WTC11 (cell line): Measurements from ENCODE around the gene CD96. TPM values are rescaled to one million over a fixed set of nuclear protein-coding genes. Genes with fewer than 3 reads are reported as not detected.

Source experiments
- IRF2 ChIP-seq: sonication (generic); formaldehyde crosslinking; IDR thresholded peaks from 2 replicates; pipeline ENCODE4 v1.8.0; 2022; ENCODE audit warnings: low read depth, missing genetic modification reagents, borderline replicate concordance
- MXD4 ChIP-seq: fragments of 250-450 bp; sonication (Bioruptor Pico); IDR thresholded peaks from 2 replicates; pipeline ENCODE4 v1.8.0; 2021; ENCODE audit warnings: mild to moderate bottlenecking, moderate library complexity, borderline replicate concordance
- SMAD4 ChIP-seq: sonication (generic); formaldehyde crosslinking; IDR thresholded peaks from 2 replicates; pipeline ENCODE4 v1.8.0; 2022; ENCODE audit warnings: mild to moderate bottlenecking, missing genetic modification reagents
- ZNF138 ChIP-seq: sonication (generic); formaldehyde crosslinking; conservative IDR thresholded peaks from 2 replicates; pipeline ENCODE4 v1.8.1; 2022; ENCODE audit warnings: mild to moderate bottlenecking, moderate library complexity, missing genetic modification reagents
- ZNF219 ChIP-seq: sonication (generic); formaldehyde crosslinking; IDR thresholded peaks from 2 replicates; pipeline ENCODE4 v1.8.0; 2023; ENCODE audit warnings: missing genetic modification reagents, mild to moderate bottlenecking, borderline replicate concordance
- ZNF263 ChIP-seq: sonication (generic); formaldehyde crosslinking; IDR thresholded peaks from 2 replicates; pipeline ENCODE4 v1.8.1; 2022; ENCODE audit warnings: low read depth, mild to moderate bottlenecking, moderate library complexity, missing genetic modification reagents
- total RNA-seq: library from RNA; stranded (reverse); gene quantifications from 3 replicates; pipeline ENCODE4 v1.2.3, GENCODE V29; 2021
- TF ChIP-seq, protein P1 (sequence below): sonication (generic); formaldehyde crosslinking; IDR thresholded peaks from 2 replicates; pipeline ENCODE4 v1.8.0; 2022; ENCODE audit warnings: mild to moderate bottlenecking, missing genetic modification reagents
- TF ChIP-seq, protein P2 (sequence below): sonication (generic); formaldehyde crosslinking; IDR thresholded peaks from 2 replicates; pipeline ENCODE4 v1.8.1; 2023; ENCODE audit warnings: mild to moderate bottlenecking, moderate library complexity, missing genetic modification reagents
- TF ChIP-seq, protein P3 (sequence below): sonication (generic); formaldehyde crosslinking; IDR thresholded peaks from 2 replicates; pipeline ENCODE4 v1.8.1; 2022; ENCODE audit warnings: missing genetic modification reagents, borderline replicate concordance
- TF ChIP-seq, protein P4 (sequence below): sonication (generic); formaldehyde crosslinking; IDR thresholded peaks from 2 replicates; pipeline ENCODE4 v1.8.0; 2023; ENCODE audit warnings: missing genetic modification reagents, mild to moderate bottlenecking, borderline replicate concordance
- TF ChIP-seq, protein P5 (sequence below): sonication (generic); formaldehyde crosslinking; IDR thresholded peaks from 2 replicates; pipeline ENCODE4 v1.8.1; 2022; ENCODE audit warnings: mild to moderate bottlenecking, moderate library complexity, missing genetic modification reagents
- TF ChIP-seq, protein P6 (sequence below): fragments of 250-450 bp; sonication (Bioruptor Pico); IDR thresholded peaks from 2 replicates; pipeline ENCODE4 v1.9.0; 2021; ENCODE audit warnings: moderate library complexity, mild to moderate bottlenecking, inconsistent platforms, borderline replicate concordance
- TF ChIP-seq, protein P7 (sequence below): sonication (generic); formaldehyde crosslinking; IDR thresholded peaks from 2 replicates; pipeline ENCODE4 v1.8.1; 2023; ENCODE audit warnings: mild to moderate bottlenecking, missing genetic modification reagents
- TF ChIP-seq, protein P8 (sequence below): sonication (generic); formaldehyde crosslinking; IDR thresholded peaks from 2 replicates; pipeline ENCODE4 v1.8.1; 2022; ENCODE audit warnings: low read depth, mild to moderate bottlenecking, moderate library complexity, missing genetic modification reagents, borderline replicate concordance
- TF ChIP-seq, protein P9 (sequence below): sonication (generic); formaldehyde crosslinking; IDR thresholded peaks from 2 replicates; pipeline ENCODE4 v1.8.1; 2023; ENCODE audit warnings: mild to moderate bottlenecking, missing genetic modification reagents

Gene CD96
- total RNA-seq, 1 experiment from 2014 or later = 0.33 TPM

DNA sequence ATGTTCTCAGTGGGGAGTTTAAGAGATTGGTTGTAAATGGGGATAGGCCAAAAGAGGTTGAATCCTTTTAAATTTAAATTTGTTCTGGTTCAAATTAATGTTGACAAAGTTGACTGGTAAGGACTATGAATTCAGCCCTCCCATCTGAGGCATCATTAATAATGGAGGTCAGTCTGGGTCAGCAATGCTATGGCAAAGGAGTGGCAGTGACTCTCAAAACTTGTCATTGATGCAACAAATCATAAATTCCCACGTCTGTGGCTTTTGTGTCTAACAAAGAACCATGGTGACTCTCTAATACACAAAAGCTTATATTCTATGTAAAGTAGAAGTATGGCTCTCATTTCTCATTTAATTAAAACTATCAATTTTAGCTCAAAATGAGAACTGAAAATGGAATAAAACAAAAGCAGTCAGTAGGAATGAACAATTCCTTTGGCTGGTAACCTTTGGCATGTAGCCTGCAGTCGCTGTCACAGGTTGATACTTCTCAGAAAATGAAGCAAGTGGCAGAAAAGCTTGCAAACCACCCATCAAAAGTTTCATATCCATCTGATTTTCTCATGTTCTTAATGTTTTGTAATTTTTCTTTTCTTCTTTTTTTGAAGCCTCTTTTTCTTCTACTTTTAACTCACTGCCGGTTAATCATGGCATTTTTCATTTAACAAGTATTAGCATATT, 65.4 kb downstream of the CD96 start (continued):
- TF ChIP-seq, protein P1, sequence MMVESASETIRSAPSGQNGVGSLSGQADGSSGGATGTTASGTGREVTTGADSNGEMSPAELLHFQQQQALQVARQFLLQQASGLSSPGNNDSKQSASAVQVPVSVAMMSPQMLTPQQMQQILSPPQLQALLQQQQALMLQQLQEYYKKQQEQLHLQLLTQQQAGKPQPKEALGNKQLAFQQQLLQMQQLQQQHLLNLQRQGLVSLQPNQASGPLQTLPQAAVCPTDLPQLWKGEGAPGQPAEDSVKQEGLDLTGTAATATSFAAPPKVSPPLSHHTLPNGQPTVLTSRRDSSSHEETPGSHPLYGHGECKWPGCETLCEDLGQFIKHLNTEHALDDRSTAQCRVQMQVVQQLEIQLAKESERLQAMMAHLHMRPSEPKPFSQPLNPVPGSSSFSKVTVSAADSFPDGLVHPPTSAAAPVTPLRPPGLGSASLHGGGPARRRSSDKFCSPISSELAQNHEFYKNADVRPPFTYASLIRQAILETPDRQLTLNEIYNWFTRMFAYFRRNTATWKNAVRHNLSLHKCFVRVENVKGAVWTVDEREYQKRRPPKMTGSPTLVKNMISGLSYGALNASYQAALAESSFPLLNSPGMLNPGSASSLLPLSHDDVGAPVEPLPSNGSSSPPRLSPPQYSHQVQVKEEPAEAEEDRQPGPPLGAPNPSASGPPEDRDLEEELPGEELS (CRISPR knock-in tag) = no peak
- TF ChIP-seq ZNF263 (CRISPR knock-in tag) (no peak), IRF2 (CRISPR knock-in tag) (no peak), ZNF138 (CRISPR knock-in tag) (no peak), ZNF219 (CRISPR knock-in tag) (no peak), MXD4 (no peak), SMAD4 (CRISPR knock-in tag) (no peak)
- TF ChIP-seq, protein P2, sequence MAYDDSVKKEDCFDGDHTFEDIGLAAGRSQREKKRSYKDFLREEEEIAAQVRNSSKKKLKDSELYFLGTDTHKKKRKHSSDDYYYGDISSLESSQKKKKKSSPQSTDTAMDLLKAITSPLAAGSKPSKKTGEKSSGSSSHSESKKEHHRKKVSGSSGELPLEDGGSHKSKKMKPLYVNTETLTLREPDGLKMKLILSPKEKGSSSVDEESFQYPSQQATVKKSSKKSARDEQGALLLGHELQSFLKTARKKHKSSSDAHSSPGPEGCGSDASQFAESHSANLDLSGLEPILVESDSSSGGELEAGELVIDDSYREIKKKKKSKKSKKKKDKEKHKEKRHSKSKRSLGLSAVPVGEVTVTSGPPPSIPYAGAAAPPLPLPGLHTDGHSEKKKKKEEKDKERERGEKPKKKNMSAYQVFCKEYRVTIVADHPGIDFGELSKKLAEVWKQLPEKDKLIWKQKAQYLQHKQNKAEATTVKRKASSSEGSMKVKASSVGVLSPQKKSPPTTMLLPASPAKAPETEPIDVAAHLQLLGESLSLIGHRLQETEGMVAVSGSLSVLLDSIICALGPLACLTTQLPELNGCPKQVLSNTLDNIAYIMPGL (CRISPR knock-in tag) = no peak
- TF ChIP-seq, protein P3, sequence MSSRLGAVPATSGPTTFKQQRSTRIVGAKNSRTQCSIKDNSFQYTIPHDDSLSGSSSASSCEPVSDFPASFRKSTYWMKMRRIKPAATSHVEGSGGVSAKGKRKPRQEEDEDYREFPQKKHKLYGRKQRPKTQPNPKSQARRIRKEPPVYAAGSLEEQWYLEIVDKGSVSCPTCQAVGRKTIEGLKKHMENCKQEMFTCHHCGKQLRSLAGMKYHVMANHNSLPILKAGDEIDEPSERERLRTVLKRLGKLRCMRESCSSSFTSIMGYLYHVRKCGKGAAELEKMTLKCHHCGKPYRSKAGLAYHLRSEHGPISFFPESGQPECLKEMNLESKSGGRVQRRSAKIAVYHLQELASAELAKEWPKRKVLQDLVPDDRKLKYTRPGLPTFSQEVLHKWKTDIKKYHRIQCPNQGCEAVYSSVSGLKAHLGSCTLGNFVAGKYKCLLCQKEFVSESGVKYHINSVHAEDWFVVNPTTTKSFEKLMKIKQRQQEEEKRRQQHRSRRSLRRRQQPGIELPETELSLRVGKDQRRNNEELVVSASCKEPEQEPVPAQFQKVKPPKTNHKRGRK = no peak
- TF ChIP-seq, protein P4, sequence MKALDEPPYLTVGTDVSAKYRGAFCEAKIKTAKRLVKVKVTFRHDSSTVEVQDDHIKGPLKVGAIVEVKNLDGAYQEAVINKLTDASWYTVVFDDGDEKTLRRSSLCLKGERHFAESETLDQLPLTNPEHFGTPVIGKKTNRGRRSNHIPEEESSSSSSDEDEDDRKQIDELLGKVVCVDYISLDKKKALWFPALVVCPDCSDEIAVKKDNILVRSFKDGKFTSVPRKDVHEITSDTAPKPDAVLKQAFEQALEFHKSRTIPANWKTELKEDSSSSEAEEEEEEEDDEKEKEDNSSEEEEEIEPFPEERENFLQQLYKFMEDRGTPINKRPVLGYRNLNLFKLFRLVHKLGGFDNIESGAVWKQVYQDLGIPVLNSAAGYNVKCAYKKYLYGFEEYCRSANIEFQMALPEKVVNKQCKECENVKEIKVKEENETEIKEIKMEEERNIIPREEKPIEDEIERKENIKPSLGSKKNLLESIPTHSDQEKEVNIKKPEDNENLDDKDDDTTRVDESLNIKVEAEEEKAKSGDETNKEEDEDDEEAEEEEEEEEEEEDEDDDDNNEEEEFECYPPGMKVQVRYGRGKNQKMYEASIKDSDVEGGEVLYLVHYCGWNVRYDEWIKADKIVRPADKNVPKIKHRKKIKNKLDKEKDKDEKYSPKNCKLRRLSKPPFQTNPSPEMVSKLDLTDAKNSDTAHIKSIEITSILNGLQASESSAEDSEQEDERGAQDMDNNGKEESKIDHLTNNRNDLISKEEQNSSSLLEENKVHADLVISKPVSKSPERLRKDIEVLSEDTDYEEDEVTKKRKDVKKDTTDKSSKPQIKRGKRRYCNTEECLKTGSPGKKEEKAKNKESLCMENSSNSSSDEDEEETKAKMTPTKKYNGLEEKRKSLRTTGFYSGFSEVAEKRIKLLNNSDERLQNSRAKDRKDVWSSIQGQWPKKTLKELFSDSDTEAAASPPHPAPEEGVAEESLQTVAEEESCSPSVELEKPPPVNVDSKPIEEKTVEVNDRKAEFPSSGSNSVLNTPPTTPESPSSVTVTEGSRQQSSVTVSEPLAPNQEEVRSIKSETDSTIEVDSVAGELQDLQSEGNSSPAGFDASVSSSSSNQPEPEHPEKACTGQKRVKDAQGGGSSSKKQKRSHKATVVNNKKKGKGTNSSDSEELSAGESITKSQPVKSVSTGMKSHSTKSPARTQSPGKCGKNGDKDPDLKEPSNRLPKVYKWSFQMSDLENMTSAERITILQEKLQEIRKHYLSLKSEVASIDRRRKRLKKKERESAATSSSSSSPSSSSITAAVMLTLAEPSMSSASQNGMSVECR (CRISPR knock-in tag) = no peak
- TF ChIP-seq, protein P5, sequence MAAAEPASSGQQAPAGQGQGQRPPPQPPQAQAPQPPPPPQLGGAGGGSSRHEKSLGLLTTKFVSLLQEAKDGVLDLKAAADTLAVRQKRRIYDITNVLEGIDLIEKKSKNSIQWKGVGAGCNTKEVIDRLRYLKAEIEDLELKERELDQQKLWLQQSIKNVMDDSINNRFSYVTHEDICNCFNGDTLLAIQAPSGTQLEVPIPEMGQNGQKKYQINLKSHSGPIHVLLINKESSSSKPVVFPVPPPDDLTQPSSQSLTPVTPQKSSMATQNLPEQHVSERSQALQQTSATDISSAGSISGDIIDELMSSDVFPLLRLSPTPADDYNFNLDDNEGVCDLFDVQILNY (CRISPR knock-in tag) = no peak
- TF ChIP-seq, protein P6, sequence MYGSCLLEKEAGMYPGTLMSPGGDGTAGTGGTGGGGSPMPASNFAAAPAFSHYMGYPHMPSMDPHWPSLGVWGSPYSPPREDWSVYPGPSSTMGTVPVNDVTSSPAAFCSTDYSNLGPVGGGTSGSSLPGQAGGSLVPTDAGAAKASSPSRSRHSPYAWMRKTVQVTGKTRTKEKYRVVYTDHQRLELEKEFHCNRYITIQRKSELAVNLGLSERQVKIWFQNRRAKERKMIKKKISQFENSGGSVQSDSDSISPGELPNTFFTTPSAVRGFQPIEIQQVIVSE (CRISPR knock-in tag) = no peak
- TF ChIP-seq, protein P7, sequence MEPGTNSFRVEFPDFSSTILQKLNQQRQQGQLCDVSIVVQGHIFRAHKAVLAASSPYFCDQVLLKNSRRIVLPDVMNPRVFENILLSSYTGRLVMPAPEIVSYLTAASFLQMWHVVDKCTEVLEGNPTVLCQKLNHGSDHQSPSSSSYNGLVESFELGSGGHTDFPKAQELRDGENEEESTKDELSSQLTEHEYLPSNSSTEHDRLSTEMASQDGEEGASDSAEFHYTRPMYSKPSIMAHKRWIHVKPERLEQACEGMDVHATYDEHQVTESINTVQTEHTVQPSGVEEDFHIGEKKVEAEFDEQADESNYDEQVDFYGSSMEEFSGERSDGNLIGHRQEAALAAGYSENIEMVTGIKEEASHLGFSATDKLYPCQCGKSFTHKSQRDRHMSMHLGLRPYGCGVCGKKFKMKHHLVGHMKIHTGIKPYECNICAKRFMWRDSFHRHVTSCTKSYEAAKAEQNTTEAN (CRISPR knock-in tag) = no peak
- TF ChIP-seq, protein P8, sequence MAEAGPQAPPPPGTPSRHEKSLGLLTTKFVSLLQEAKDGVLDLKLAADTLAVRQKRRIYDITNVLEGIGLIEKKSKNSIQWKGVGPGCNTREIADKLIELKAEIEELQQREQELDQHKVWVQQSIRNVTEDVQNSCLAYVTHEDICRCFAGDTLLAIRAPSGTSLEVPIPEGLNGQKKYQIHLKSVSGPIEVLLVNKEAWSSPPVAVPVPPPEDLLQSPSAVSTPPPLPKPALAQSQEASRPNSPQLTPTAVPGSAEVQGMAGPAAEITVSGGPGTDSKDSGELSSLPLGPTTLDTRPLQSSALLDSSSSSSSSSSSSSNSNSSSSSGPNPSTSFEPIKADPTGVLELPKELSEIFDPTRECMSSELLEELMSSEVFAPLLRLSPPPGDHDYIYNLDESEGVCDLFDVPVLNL (CRISPR knock-in tag) = no peak
- TF ChIP-seq, protein P9, sequence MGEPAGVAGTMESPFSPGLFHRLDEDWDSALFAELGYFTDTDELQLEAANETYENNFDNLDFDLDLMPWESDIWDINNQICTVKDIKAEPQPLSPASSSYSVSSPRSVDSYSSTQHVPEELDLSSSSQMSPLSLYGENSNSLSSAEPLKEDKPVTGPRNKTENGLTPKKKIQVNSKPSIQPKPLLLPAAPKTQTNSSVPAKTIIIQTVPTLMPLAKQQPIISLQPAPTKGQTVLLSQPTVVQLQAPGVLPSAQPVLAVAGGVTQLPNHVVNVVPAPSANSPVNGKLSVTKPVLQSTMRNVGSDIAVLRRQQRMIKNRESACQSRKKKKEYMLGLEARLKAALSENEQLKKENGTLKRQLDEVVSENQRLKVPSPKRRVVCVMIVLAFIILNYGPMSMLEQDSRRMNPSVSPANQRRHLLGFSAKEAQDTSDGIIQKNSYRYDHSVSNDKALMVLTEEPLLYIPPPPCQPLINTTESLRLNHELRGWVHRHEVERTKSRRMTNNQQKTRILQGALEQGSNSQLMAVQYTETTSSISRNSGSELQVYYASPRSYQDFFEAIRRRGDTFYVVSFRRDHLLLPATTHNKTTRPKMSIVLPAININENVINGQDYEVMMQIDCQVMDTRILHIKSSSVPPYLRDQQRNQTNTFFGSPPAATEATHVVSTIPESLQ (CRISPR knock-in tag) = no peak
